DOHH2 (cell line): Measurements from ENCODE around the gene CYP21A2.
"Not testable (repeated sequence)": the region's sequence is repeated elsewhere in the genome, so short reads cannot be mapped to it uniquely, and the experiment has no call there.

ENCODE experiments used
- EZH2phosphoT487 ChIP-seq: fragments of 200-600 bp; sonication (generic); IDR thresholded peaks from 2 replicates; pipeline ENCODE4 v1.6.1; 2017; ENCODE audit warnings: borderline replicate concordance, mild to moderate bottlenecking, antibody characterized with exemption, low read length, moderate library complexity, mixed read lengths
- TF ChIP-seq, protein P1 (sequence below): fragments of 200-600 bp; sonication (generic); IDR thresholded peaks from one replicate; pipeline ENCODE4 v1.5.1; 2014; ENCODE audit warnings: antibody characterized with exemption, mild to moderate bottlenecking, low read depth, low read length; ENCODE audit not compliant: poor library complexity, severe bottlenecking

DNA sequence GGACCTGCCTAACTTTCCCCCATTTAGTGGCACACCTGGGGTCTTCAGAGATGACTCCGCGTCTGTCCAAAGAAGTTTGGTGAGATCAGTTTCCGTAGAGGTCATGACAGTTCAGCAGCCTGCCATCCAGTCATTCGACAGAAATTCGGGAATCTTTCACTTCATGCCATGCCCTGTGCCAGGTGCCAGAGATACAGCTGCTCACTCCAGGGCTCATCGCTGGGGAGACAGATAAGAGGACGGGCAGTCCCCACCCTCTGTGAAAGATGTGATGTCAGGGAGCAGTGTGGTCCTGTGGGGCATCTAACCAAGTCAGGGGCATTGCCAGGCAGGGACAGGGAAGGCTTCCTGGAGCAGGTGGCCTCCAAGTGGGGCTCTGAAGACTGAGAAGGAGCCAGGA is 34.9 kb upstream of the CYP21A2 start:
- TF ChIP-seq, protein P1, sequence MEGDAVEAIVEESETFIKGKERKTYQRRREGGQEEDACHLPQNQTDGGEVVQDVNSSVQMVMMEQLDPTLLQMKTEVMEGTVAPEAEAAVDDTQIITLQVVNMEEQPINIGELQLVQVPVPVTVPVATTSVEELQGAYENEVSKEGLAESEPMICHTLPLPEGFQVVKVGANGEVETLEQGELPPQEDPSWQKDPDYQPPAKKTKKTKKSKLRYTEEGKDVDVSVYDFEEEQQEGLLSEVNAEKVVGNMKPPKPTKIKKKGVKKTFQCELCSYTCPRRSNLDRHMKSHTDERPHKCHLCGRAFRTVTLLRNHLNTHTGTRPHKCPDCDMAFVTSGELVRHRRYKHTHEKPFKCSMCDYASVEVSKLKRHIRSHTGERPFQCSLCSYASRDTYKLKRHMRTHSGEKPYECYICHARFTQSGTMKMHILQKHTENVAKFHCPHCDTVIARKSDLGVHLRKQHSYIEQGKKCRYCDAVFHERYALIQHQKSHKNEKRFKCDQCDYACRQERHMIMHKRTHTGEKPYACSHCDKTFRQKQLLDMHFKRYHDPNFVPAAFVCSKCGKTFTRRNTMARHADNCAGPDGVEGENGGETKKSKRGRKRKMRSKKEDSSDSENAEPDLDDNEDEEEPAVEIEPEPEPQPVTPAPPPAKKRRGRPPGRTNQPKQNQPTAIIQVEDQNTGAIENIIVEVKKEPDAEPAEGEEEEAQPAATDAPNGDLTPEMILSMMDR: not testable (repeated sequence)
- not testable (repeated sequence) for TF ChIP-seq EZH2phosphoT487
